Measurements from ENCODE around the gene GLIS1.

GRCh38 chr1:53704804-53705445 is 34.0 kb downstream of the GLIS1 start:
- TF ChIP-seq, protein P1, sequence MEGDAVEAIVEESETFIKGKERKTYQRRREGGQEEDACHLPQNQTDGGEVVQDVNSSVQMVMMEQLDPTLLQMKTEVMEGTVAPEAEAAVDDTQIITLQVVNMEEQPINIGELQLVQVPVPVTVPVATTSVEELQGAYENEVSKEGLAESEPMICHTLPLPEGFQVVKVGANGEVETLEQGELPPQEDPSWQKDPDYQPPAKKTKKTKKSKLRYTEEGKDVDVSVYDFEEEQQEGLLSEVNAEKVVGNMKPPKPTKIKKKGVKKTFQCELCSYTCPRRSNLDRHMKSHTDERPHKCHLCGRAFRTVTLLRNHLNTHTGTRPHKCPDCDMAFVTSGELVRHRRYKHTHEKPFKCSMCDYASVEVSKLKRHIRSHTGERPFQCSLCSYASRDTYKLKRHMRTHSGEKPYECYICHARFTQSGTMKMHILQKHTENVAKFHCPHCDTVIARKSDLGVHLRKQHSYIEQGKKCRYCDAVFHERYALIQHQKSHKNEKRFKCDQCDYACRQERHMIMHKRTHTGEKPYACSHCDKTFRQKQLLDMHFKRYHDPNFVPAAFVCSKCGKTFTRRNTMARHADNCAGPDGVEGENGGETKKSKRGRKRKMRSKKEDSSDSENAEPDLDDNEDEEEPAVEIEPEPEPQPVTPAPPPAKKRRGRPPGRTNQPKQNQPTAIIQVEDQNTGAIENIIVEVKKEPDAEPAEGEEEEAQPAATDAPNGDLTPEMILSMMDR (IDR thresholded peaks at IDR 0.05; ENCODE audit: poor library complexity, severe bottlenecking): no peak
- TF ChIP-seq POLR2AphosphoS5 (IDR thresholded peaks at IDR 0.05) (no peak), MXI1 (conservative IDR thresholded peaks at IDR 0.05; ENCODE audit: poor library complexity, severe bottlenecking) (no peak)

Data from neural cell (in vitro differentiated cells).